ENCODE measurements around the gene RPS6KA5.

DNA sequence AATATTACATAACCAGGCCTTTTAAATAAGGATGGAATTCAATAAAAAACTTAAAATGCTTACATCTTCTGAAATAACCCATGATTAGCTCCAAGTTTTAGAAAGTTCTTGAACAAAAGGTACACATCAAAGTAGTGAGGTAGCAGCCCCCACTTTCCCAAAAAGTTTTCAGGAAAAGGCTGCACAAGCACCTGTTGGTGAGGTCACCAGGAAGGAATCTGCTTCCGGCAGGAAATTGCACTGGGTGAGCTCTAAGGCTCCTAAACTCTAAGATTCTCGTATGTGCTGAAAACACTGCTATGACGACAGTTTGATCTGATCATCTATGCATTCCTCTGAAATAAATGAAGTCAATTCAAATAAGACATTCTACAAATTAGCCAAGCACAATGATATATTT lies 210.0 kb downstream of the RPS6KA5 start:
- TF ChIP-seq MYC (IDR thresholded peaks at IDR 0.05; ENCODE audit: borderline replicate concordance, low read length) (no peak), EHMT2 (IDR thresholded peaks at IDR 0.05; ENCODE audit: low read depth) (no peak), ESRRA (IDR thresholded peaks at IDR 0.05; ENCODE audit: borderline replicate concordance, low read length) (no peak), CBX2 (IDR thresholded peaks at IDR 0.05; ENCODE audit: borderline replicate concordance, low read depth) (no peak), ZSCAN20 (CRISPR knock-in tag; IDR thresholded peaks at IDR 0.05) (no peak), ZFP36 (IDR thresholded peaks at IDR 0.05; ENCODE audit: borderline replicate concordance, partially characterized antibody) (no peak), BHLHE40 (IDR thresholded peaks at IDR 0.05; ENCODE audit: low read depth, low read length) (no peak), EP300 (IDR thresholded peaks at IDR 0.05) (no peak)
- TF ChIP-seq, protein P1, sequence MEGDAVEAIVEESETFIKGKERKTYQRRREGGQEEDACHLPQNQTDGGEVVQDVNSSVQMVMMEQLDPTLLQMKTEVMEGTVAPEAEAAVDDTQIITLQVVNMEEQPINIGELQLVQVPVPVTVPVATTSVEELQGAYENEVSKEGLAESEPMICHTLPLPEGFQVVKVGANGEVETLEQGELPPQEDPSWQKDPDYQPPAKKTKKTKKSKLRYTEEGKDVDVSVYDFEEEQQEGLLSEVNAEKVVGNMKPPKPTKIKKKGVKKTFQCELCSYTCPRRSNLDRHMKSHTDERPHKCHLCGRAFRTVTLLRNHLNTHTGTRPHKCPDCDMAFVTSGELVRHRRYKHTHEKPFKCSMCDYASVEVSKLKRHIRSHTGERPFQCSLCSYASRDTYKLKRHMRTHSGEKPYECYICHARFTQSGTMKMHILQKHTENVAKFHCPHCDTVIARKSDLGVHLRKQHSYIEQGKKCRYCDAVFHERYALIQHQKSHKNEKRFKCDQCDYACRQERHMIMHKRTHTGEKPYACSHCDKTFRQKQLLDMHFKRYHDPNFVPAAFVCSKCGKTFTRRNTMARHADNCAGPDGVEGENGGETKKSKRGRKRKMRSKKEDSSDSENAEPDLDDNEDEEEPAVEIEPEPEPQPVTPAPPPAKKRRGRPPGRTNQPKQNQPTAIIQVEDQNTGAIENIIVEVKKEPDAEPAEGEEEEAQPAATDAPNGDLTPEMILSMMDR (IDR thresholded peaks at IDR 0.05), result no peak
- TF ChIP-seq, protein P2, sequence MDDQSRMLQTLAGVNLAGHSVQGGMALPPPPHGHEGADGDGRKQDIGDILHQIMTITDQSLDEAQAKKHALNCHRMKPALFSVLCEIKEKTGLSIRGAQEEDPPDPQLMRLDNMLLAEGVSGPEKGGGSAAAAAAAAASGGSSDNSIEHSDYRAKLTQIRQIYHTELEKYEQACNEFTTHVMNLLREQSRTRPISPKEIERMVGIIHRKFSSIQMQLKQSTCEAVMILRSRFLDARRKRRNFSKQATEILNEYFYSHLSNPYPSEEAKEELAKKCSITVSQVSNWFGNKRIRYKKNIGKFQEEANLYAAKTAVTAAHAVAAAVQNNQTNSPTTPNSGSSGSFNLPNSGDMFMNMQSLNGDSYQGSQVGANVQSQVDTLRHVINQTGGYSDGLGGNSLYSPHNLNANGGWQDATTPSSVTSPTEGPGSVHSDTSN (IDR thresholded peaks at IDR 0.05), result no peak
